ENCODE results near the gene PCID2. TPM values are rescaled to one million over a fixed set of nuclear protein-coding genes. Genes with fewer than 3 reads are reported as not detected.
A peak's percentile ranks its signal among the peaks of the same experiment; 100 is the strongest.

PCID2 gene
- total RNA-seq, 1 experiment from 2014 or later: 83.8 TPM

DNA sequence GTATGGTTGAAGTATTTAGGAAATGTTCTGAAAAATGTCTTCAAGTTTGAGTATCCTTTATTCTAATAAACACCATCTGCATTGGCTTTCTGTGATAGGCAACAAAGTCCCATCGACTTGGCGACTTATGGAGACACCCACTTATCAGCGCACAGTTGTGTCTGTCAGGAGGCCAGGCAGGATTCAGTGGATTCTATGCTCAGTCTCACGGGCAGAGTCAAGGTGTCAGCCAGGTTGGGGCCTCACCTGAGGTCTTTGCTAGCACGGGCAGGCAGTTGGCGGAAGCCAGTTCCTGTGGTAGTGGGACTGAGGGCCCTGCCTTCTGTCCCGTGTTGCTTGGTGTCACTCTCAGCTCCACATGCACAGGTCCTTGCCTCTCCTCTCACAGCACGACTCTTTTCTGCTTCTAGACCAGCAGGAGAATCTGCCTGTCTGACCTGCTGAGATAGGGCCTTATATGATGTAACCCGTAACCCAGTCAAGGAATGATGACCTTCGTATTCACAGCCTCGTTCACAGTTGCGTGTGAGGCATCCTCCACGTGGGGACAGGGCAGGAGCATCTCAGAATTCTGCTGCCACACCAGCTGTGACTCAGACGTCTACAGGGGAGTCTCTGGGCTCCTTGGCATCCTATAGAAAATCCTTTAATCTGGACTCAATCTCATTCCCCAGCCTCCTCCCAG is 10.9 kb upstream of the PCID2 start:
- DNase-seq (ENCODE audit: low read depth): no peak

DNA sequence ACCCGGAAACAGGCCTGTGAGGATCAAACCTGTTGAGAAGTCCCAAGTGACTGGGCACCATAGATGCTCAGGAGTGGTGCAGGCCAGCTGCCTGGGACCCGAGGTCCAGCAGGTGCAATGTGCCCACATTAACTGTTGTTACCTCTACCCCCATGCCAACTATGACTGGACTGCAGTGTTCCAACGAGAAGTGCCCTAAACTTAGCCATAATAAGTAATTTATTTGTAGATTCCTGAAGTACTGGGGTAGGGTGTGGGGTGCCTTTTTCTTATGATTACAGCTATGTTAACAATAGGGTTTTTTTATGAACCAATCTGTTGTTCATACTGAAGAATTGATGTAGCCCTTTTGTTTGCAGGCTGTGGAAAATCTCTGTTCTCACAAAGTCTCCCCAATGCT is 10.1 kb upstream of the PCID2 start:
- DNase-seq (ENCODE audit: low read depth): no peak

DNA sequence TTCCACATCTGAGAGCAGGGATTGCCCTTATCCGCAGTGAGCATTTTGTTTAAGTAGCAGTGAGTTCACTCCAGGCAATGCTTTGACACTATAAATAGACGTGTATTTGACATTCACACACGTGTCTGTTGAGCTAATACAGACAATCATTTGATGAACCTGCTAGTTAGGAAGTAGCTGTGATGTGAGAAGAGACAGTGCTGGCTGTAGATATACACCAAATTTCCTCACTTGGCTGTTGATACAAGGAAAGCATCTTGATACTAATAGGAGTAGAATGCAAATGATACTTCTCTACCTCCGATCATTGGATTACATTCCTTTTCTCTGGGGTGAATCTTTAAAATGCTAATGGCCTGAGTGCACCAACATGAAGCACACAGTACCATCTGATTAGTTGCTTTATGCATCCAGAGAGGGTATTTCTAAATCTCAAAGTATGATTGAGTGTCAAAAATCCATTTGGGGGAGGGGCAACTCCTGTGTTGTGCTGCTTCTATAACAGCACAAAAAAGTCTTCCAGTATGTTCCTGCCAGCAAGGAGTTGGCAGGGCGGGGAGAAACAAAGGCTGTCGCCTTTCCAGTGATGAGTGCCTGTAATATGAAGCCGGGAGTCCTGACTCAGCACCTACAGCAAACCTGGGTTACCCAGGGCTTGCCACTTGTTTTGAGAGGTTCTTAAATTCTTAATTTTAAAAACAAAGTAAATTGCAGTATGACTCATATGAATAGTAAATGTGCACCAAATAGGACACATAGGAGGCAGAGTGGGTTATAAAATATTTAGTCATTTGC is 8.0 kb upstream of the PCID2 start:
- DNase-seq (ENCODE audit: low read depth): peak; percentile 81

DNA sequence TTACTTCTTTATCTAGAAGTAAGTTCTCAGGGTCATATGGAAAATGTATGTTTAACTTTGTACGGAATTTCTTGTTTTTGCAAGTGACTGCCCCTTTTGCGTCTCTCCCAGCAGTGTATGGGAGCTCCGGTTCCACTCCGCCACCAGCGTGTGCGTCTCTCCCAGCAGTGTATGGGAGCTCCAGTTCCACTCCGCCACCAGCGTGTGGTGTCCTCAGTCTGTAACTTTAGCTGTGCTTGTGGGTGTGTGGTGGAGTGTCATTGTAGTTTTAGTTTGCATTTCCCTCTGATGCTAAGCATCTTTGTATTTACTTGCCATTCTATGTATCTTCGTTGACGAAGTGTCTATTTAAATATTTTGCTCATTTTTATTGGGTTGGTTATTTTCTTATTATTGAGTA is 3.3 kb upstream of the PCID2 start:
- no peak for DNase-seq (ENCODE audit: low read depth)

DNA sequence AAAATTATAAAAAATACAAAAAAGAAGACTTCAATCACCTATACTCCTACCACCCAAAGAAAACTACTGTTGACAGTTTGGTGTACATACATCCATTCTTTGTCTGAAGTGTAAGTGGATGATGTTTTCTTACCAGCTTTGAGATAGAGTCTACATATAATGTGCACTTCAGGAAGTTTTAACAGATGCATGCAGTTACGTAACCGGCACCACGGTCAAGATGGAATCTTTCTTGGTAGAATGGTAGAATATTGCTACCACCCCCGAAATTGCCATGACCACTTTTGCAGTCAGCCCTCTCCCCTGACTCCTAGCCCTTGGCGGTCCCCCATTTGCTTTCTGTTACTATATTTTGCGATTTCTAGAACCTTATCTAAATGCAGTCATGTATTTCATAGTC is 2.4 kb upstream of the PCID2 start:
- DNase-seq (ENCODE audit: low read depth): no peak

DNA sequence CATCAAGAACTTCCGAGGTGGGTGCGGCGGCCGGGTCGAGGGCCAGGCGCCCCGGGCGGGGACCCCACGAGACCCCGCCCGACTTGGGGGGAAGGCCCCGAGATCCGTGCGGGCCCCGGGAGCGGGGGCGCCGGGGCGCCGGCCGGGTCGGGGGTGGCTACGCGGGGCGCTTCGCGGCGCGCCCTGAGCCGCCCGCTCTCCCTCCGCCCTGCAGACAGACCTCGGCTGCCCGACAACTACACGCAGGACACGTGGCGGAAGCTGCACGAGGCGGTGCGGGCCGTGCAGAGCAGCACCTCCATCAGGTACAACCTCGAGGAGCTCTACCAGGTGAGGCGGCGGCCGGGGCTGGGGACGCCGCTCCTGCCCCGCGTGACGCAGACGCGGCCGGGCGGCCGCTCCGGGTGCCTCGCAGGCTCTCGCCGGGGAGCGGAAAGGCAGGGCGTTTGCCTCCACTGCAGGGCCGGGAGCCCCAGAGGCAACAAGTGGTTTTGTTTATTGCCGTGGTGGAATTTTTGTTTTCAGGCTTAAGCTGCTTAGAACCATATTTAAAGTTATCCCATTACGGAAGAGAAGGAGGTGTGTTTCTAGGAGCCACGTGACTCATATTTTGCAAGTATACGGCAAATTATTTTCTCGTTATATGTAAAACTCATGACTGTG is 1.4 kb upstream of the PCID2 start:
- peak; percentile 58 for DNase-seq (ENCODE audit: low read depth)

DNA sequence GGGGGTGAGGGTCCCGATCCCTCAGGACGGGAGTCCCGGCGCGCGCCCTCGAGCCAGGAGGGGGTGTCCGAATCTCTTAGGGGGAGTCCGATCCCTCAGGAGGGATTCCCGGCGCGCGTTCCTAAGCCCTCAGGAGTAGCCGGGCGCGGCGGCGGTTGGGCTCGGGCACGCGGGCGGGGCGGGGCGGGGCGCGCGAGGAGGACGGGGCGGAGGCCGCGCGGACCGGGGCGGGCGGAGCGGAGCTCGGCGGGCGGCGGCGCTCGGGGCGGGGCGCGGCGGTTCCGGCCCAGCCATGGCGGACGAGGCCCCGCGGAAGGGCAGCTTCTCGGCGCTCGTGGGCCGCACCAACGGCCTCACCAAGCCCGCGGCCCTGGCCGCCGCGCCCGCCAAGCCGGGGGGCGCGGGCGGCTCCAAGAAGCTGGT is 878 bp upstream of the PCID2 start, which contains the start of gene CUL4A:
CUL4A (plus strand) TSS at position 278 of the 423 bp plus-strand sequence; CDS start at position 293, 15 bp downstream.
- peak; percentile 77 for DNase-seq (ENCODE audit: low read depth)

DNA sequence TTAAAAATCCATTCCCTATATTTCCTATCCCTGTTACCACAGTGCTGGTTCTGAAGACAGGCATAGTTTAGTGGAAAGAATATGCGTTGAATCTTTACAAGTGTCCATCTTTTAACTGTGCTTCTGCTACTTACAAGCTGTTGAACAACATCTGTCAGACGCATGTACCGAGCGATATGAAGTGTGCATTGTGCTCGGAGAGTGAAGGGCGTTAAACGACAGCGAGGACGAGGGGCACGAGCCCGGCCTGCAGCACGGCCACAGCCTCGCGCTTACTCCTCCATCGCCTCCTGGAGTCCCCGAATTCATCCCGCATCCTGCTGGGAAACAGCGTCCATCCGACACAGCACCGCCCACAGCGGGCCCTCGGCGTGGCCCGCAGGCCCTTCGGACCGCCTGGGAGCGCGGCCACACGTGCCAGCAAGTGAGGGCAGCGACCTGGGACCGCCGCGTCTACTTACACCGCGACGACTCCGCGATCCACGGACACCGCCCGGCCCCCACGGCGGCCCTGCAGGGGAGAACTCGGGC is 514 bp downstream of the PCID2 start:
- peak; percentile 45 for DNase-seq (ENCODE audit: low read depth)

DNA sequence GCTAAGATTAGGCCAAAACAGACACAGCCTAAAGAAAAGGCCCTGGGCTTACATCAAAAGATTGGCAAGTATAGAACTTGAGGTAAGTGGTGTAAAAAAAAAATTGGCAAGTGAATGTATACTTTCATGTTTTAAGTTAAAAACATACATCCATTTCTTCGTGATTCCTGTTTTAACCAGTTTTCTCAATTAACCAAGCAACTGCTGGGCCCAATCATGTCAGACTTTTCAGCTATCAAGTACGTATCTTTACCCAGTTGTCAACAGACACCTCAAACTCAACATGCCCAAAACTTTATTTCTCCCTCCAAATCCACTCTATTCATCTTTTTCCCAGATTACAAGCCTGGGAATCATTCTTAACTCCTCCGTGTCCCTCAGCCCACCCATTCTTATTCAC is 1.0 kb downstream of the PCID2 start:
- DNase-seq (ENCODE audit: low read depth): no peak

DNA sequence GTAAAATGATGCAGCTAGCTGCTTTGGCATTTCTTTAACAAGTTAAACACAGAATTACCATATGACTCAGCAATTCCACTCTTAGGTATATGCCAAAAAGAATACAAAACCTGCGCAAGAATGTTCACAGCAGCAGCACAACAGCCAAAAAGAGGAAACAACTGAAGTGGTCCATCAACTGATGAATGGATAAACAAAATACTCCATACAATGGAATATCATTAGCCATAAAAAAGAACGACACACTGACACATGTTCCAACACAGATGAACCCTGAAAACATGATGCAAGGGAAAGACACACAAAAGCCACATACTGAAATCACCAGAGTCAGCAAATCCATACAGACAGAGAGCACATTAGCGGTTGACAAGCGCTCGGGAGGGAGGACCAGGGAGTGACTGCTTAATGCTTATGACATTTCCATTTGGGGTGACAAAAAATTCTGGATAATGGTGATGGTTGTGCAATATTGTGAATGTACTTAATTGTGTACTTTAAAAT is 3.0 kb downstream of the PCID2 start:
- no peak for DNase-seq (ENCODE audit: low read depth)

DNA sequence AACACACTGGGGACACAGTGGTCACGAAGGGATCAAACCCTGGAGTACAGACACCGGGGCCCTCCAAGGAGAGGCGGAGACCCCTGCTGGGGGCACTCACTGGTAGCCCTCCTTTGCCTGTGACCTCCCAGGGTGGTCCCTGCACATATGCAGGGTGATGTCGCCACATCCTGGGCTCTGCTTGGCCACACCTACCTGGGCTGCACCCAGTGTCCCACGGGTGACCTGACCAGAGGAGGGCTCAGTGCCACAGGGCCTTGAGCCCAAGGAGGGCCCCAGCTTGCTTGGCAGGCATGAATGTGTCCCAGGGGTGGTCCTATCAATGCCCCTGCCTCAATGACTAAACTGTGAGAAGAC is 4.1 kb downstream of the PCID2 start:
- no peak for DNase-seq (ENCODE audit: low read depth)

DNA sequence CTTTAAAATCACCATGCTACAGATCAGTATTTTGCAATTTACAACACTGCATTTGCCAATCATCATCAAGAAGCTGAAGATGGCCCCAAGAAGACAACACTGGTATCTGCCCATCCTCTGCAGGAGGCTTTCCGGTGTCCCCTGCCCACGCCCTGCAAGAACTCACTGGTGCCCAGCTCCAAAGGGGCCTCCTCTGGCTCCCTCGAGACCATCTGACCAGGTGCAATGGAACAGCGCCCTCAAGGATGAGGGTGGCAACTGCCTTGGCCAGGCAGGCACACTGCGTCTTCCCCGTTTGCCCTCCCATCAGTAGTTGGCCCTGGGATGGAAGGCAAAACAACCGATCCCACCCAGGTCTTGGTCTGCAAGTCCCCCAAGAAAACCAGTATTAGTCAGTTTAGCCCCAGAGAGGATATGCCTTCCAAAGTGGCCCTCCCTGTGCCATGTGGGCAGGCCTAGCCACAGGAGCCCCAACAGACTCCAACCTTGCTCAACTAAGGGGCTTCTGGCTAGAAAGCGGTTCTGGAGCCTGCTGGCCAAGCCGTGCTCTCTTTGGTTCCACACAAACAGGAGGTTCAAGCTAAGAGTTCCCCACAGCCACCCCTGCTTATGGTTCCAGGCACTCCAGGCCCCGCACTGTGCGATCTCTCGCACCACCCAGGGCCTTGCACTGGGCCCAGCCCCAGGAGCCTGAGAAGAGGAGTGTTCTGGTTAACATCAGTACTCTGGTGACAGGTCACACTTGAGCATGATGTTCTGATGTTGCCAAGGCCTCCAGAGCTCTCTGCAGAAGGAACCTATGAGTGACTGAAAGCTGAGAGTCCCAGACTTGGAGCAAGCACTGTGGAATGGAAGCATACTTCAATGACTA is 4.7 kb downstream of the PCID2 start:
- no peak for DNase-seq (ENCODE audit: low read depth)

DNA sequence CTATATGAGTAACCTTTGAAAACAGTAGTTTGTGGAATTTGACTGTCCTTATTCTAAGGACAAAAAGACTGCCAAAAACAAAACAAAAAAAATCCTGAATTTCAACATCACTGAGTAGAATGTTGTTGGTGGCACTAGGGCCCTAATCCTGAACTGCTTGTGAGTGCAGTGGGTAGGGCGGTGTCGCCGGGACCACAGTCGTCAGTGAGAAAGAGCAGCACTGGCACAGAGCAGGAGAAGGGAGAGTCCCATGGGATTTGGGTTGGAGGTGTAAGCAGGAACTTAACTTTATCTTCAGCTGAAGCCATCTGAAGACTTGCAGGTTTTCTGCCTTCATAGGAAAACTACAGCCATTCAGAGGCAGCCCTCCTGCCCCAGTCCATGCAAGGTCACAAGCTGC is 5.6 kb downstream of the PCID2 start:
- no peak for DNase-seq (ENCODE audit: low read depth)

DNA sequence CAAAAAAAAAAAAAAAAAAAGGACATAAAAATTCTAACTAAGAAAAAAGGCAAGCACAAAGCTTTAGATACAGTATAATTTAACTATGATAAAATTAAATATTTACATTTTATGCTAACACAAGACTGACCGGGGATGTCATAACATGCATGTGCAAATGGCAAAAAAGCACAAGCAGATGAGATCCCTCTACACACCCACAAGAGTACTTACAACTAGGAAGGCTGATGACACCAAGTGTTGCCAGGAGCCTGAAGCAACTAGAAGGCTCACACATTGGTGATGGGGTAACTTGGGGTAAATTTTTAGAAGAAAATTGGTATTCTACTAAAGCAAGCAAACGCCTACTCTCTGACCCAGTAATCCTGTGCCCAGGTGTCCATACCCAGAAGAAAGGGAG is 6.7 kb downstream of the PCID2 start:
- no peak for DNase-seq (ENCODE audit: low read depth)

DNA sequence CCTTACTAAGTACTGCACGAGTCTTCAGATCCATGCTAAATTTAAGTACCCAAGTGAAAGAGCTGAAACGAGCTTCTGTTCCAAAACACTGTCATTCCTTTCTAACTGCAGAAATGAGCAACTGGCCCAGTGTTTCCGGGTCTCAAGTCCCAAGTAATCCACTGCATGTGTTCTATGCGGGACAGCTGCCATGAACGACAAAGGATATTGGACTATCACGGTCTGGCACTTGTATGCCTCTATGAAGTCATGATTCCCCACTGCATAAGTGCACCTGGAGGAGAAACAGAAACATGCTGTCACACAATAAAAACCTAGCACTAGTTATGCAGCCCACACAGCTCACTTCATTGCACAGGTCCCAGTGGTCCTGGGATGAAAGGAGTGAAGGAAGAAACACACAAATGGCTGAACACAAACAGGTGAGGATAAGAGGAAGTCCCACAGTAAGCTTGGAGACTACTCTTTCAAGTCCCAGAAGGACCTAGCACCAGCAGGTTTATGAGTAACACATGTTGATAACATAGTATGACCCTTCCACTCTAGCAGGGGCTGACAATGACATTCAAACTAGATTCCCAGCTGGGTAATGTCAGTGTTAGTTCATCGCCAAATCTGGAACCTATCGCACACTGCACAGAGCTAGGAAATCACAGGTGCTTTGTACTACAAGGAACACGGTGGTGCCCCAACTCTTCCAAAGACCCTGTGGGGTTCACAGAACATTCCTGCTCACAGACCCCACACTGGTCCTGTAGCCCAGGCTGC is 11.3 kb downstream of the PCID2 start:
- DNase-seq (ENCODE audit: low read depth): no peak

DNA sequence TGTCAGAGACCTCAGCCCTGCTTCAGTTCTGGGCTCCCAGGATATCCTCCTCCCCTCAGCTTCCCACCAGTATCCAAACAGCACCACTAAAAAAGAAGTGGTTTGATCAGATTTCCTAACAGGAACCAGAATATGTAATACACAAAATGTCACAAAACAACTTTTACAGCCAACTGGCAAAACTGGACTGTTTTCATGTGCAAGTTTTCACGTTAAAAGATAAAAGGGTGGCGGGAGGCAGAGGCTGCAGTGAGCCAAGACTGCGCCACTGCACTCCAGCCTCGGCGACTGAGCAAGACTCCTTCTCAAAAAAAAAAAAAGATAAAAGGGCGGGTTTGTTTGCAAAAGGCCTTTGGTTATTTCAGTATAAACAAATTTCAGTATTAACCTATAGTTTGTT is 13.1 kb downstream of the PCID2 start:
- DNase-seq (ENCODE audit: low read depth): no peak

DNA sequence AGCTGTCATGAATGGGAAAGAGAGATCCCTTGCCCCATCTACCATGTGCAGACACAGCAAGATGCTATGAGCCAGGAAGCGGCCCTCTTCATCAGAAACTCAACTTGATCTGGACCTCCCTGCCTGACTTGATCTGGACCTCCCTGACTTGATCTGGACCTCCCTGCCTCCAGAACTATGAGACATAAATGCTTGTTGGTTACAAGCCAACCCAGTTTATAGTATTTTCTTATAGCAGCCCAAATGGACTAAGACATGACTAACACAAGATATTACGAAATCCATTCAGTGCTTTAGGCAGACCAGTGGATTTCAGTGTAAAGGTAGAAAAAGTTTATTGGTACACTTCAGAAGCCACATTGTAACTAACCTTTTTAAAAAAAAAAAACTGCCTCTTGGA is 15.6 kb downstream of the PCID2 start:
- DNase-seq (ENCODE audit: low read depth): peak; percentile 66

DNA sequence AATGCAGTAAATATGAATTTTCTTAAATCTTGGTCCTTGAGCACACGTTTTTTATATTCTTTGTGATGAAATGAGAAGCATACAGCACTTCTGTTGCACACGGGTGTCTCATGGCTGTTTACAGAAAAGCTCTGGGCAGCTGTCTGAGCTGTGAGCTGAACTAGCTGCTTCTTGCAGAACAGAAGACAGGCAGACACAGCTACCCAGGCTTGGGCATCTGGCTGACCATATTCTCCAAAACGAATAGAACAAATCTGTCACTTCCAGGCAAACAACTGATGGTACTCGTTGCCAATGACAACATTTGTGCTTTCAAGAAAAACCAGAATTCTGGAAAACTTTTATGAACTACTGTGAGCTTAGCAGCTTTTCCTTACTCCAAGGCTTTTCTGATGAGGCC is 16.2 kb downstream of the PCID2 start:
- DNase-seq (ENCODE audit: low read depth): peak; percentile 64

DNA sequence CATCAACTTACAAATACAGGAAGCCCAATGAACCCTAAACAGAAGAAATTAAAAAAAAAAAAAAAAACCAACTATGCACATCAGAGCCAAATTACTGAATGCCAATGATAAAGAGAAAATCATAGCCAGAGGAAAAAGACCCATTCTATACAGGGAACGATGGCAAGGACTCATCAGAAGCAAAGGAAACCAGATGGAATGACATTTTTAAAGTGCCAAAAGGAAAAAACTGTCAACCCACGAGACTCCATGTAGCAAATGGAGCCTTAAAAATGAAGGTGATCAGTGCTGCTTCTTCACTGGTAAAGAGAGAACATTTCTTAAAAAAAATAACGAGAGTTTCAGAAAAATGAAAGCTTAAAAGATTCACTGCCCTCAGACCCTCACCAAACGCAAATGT is 18.3 kb downstream of the PCID2 start:
- DNase-seq (ENCODE audit: low read depth): no peak

DNA sequence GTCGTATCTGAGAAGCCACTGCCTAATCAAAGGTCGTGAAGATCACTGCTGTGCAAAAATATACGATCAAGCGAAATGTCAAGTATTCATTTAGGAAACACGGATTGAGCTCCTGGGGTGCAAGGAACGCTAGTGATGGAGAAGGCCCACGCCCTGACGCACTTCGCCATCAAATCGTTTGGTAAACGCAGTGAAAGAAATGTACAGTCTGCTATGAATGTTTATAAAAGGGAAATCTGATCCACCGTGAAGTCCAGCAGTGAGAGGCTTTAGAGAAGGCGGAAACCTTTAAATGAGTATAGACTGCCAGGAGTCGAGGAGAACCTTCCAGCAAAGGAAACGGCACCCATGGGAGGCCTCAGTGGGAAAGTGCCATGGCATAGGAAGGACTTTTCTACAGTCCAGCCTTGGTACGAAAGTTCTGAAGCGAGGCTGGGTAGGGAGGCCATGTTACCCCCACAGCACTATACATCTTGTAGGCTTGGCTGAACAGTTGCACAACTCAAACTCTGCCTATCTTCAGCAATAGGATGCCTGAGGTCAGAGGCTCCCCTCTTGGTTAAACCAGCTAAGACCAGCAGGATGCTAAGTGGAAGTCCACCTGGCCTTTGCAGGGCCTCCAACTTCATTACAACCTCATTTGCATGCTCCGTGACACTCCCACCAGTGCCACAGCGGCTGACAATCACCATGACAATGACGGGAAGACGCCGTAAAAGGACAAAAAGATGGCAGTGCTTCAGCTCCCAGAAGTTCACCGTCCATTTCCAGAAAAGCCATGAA is 20.4 kb downstream of the PCID2 start:
- DNase-seq (ENCODE audit: low read depth): no peak

Data from LHCN-M2 (cell line).